ENCODE measurements around the gene ACCSL.

The ACCSL gene

DNA sequence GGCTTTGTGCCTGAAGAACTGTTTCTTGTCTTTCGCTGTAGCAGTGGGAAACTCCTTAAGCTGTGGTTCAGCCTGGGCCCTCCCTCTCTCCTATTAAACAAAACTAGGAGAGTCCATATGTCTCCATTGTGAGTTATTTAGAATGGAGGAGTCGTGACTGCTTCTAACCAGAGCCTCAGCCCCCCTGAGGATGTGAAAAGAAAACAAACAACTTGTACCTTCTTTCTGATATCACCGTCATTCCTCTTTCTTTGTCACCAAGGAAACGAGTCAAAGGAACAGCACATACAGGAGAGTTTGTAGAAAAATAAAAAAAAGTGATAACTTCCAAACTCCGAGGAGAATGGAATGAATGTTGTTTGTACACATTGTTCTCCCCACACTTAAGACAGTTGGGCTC, 36.1 kb downstream of the ACCSL start:
- no peak overlapping the region for H3K27ac ChIP-seq
- TF ChIP-seq, protein P1, sequence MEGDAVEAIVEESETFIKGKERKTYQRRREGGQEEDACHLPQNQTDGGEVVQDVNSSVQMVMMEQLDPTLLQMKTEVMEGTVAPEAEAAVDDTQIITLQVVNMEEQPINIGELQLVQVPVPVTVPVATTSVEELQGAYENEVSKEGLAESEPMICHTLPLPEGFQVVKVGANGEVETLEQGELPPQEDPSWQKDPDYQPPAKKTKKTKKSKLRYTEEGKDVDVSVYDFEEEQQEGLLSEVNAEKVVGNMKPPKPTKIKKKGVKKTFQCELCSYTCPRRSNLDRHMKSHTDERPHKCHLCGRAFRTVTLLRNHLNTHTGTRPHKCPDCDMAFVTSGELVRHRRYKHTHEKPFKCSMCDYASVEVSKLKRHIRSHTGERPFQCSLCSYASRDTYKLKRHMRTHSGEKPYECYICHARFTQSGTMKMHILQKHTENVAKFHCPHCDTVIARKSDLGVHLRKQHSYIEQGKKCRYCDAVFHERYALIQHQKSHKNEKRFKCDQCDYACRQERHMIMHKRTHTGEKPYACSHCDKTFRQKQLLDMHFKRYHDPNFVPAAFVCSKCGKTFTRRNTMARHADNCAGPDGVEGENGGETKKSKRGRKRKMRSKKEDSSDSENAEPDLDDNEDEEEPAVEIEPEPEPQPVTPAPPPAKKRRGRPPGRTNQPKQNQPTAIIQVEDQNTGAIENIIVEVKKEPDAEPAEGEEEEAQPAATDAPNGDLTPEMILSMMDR (IDR thresholded peaks at IDR 0.05) = no peak
- no peak for TF ChIP-seq ZFX (IDR thresholded peaks at IDR 0.05; ENCODE audit: borderline replicate concordance)

DNA sequence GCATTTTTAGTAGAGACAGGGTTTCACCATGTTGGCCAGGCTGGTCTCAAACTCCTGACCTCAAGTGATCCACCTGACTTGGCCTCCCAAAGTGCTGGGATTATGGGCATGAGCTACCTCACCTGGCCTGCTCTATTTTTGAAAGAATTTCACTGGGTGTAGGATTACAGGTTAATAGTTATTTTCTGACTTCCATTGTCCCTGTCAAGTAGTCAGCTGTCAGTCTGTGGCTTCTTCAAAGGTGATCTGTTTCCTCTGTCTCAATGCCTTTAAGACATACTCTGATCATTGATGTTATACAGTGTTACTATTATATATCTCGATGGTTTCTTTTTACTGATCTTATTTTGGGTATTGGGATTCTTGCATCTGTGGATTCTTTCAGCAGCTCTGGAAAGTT, 37.5 kb downstream of the ACCSL start:
- TF ChIP-seq, protein P1 (IDR thresholded peaks at IDR 0.05) = no peak
- TF ChIP-seq ZFX (IDR thresholded peaks at IDR 0.05; ENCODE audit: borderline replicate concordance) = no peak
- H3K27ac ChIP-seq = no peak overlapping the region

- no peak overlapping the region for H3K27ac ChIP-seq
- TF ChIP-seq, protein P1 (IDR thresholded peaks at IDR 0.05) = no peak
- no peak for TF ChIP-seq ZFX (IDR thresholded peaks at IDR 0.05; ENCODE audit: borderline replicate concordance)
Observed at GRCh38 chr11:44088377-44088776, 40.6 kb downstream of the ACCSL start.

DNA sequence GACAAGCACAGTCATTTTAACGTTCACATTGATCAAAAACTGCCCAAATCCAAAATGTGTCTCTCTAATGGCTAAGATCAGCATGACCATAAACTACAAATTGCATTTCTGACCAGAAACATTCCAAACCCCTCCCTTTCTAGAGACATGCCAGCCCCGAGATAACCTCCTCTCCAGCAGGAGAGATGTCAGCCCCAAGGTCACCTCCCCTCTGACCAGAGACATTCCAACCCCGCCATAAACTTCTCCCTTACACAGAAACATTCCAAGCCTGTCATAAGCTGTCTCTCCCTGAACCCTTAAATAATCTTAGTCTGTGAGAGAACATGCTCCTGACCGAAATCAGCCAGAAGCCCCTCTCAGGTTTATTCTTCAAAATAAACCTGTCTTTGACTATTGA, 41.1 kb downstream of the ACCSL start:
- no peak overlapping the region for H3K27ac ChIP-seq
- no peak for TF ChIP-seq ZFX (IDR thresholded peaks at IDR 0.05; ENCODE audit: borderline replicate concordance)
- TF ChIP-seq, protein P1 (IDR thresholded peaks at IDR 0.05) = no peak

- H3K27ac ChIP-seq = no peak overlapping the region
- TF ChIP-seq, protein P1 (IDR thresholded peaks at IDR 0.05) = no peak
- no peak for TF ChIP-seq ZFX (IDR thresholded peaks at IDR 0.05; ENCODE audit: borderline replicate concordance)
Observed at GRCh38 chr11:44090539-44090938, 42.8 kb downstream of the ACCSL start.

GRCh38 chr11:44094260-44094868, 46.6 kb downstream of the ACCSL start:
- H3K27ac ChIP-seq = no peak overlapping the region
- TF ChIP-seq ZFX (IDR thresholded peaks at IDR 0.05; ENCODE audit: borderline replicate concordance) = no peak
- TF ChIP-seq, protein P1 (IDR thresholded peaks at IDR 0.05) = peak; percentile 88

DNA sequence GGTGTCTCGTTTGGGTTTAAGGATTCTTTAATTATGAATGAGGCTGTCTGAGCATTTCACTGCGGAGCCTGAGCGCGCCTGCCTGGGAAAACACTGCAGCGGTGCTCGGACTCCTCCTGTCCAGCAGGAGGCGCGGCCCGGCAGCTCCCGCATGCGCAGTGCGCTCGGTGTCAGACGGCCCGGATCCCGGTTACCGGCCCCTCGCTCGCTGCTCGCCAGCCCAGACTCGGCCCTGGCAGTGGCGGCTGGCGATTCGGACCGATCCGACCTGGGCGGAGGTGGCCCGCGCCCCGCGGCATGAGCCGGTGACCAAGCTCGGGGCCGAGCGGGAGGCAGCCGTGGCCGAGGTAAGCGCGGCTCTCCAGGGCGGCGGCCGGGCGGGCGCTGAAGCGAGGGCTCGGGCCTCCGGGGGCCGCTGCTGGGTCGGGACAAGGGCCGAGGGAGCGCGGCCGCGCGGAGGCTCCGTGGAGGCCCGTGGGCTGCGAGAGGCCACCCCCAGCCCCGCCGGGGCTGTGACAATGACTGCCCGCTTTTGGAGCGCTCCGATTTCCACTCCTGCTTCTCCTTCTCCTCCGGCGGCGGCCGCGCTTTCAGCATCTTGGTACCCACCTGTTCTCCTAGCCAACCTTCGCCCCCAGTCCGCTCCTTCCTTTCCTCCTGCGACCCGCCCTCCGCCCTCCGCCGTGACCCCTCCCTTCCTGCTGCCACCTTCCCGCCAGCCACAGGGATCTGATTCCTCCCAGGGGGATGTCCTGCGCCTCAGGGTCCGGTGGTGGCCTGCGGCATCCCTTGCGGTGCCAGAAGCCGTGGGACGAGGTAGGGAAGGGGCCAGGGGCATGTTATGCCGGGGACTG, 48.0 kb downstream of the ACCSL start, which contains the start of gene EXT2:
Gene EXT2, plus strand, starts transcription at position 173 of the 854 bp plus-strand sequence. CDS start 12,035 bp downstream, outside the sequence.
- TF ChIP-seq ZFX (IDR thresholded peaks at IDR 0.05; ENCODE audit: borderline replicate concordance) = no peak
- TF ChIP-seq, protein P1 (IDR thresholded peaks at IDR 0.05) = peak; percentile 95
- H3K27ac ChIP-seq = peak within 1 kb of the TSS; percentile 69
